Thoracic aorta (tissue), 2 donors: ENCODE measurements around the gene MRPL53. TPM values are rescaled to one million over a fixed set of nuclear protein-coding genes. Genes with fewer than 3 reads are reported as not detected.

ENCODE experiments used
- ATAC-seq: fragments of 150-250 bp; one replicate; pipeline ENCODE4 v1.8.0; 2017; ENCODE audit warnings: low read depth; ENCODE audit not compliant: insufficient number of reproducible peaks, low FRiP score
- DNase-seq: peaks from one replicate; pipeline ENCODE4 v3.0.0-alpha.2; 2020; ENCODE audit warnings: low spot score
- H3K27ac ChIP-seq, 2 donors: fragments of 200-600 bp; sonication (generic); 1 replicate in 1 of 2; 2 replicates in 1 of 2; pipeline ENCODE4 v1.5.1; 2016; ENCODE audit warnings: mild to moderate bottlenecking in 2 of 2, moderate library complexity in 2 of 2
- H3K27me3 ChIP-seq: fragments of 200-600 bp; sonication (generic); replicated peaks from 2 replicates; pipeline ENCODE4 v1.6.0; 2016; ENCODE audit warnings: mild to moderate bottlenecking; ENCODE audit not compliant: insufficient read depth
- H3K36me3 ChIP-seq: fragments of 200-600 bp; sonication (generic); one replicate; pipeline ENCODE4 v1.5.1; 2016
- H3K4me1 ChIP-seq, 2 donors: fragments of 200-600 bp; sonication (generic); 1 replicate in 1 of 2; 2 replicates in 1 of 2; pipeline versions ENCODE4 v1.5.1 to v1.6.0; 2016; ENCODE audit warnings: low read depth in 2 of 2, mild to moderate bottlenecking in 1 of 2; ENCODE audit not compliant: control insufficient read depth in 1 of 2
- H3K4me3 ChIP-seq: fragments of 200-600 bp; sonication (generic); 2 replicates; pipeline ENCODE4 v1.5.1; 2016; ENCODE audit warnings: mild to moderate bottlenecking
- H3K9me3 ChIP-seq: fragments of 200-600 bp; sonication (generic); 2 replicates; pipeline ENCODE4 v1.5.1; 2016
- CTCF ChIP-seq: fragments of 200-600 bp; sonication (generic); IDR thresholded peaks from one replicate; pipeline ENCODE4 v1.5.1; 2019; ENCODE audit warnings: antibody characterized with exemption
- total RNA-seq, 2 donors: library from RNA; depleted of rRNA; stranded (reverse); fragments of >200 nt; gene quantifications; one replicate each; pipeline versions ENCODE4 v1.1.0 to v1.2.3, GENCODE V29; 2016

MRPL53 gene
- total RNA-seq, 2 donors from 2014 or later = 14.6 to 40.8 TPM

- DNase-seq = peak; percentile 95
- Histone ChIP-seq H3K27ac (peak within 1 kb of the TSS; percentile 88 to 94), H3K4me3 (peak within 1 kb of the TSS; percentile 100), H3K36me3 (peaks cover 17% of the 10 kb centered on the region), H3K4me1 (peaks cover 23 to 35% of the 10 kb centered on the region in 2 donors), H3K27me3 (no peaks in the 10 kb centered on the region), H3K9me3 (no peaks in the 10 kb centered on the region)
- TF ChIP-seq CTCF = peak; percentile 78
- peak; percentile 100 for ATAC-seq
Observed at GRCh38 chr2:74482801-74483674, 10.6 kb upstream of the MRPL53 start, which contains the start of the genes CCDC142 and TTC31. Gene CCDC142 (minus strand): TSS chr2:74482998. CDS start chr2:74482837, 161 bp downstream. Gene TTC31 (plus strand): TSS chr2:74483081. CDS start chr2:74483096, 15 bp downstream.

- Histone ChIP-seq H3K27me3 (no peaks in the 10 kb centered on the region), H3K27ac (peak overlapping the region; percentile 88 to 94), H3K9me3 (no peaks in the 10 kb centered on the region), H3K4me3 (peak overlapping the region; percentile 100), H3K4me1 (peaks cover 23 to 35% of the 10 kb centered on the region in 2 donors), H3K36me3 (peaks cover 18% of the 10 kb centered on the region)
- DNase-seq (no peak), ATAC-seq (peak; percentile 26)
- TF ChIP-seq CTCF = no peak
Observed at GRCh38 chr2:74481961-74482800, 9.7 kb upstream of the MRPL53 start.

- H3K36me3 ChIP-seq = peaks cover 13% of the 10 kb centered on the region
- no peak for TF ChIP-seq CTCF
- no peak for DNase-seq
- peaks cover 23 to 35% of the 10 kb centered on the region in 2 donors for H3K4me1 ChIP-seq
- H3K9me3 ChIP-seq = no peaks in the 10 kb centered on the region
- H3K27ac ChIP-seq = peak overlapping the region in 1 of 2 donors; percentile 88
- peak overlapping the region; percentile 100 for H3K4me3 ChIP-seq
- no peak for ATAC-seq
- H3K27me3 ChIP-seq = no peaks in the 10 kb centered on the region
Observed at GRCh38 chr2:74481431-74481830, 9.0 kb upstream of the MRPL53 start.

- no peak for ATAC-seq
- TF ChIP-seq CTCF = no peak
- DNase-seq = no peak
- no peaks in the 10 kb centered on the region for H3K9me3 ChIP-seq
- peaks cover 10% of the 10 kb centered on the region for H3K36me3 ChIP-seq
- H3K27me3 ChIP-seq = no peaks in the 10 kb centered on the region
- no peak overlapping the region for H3K4me3 ChIP-seq
- H3K4me1 ChIP-seq = peaks cover 13 to 16% of the 10 kb centered on the region in 2 donors
- no peak overlapping the region for H3K27ac ChIP-seq
Observed at GRCh38 chr2:74474899-74475298, 2.4 kb upstream of the MRPL53 start.

- Histone ChIP-seq H3K27ac (no peak overlapping the region), H3K36me3 (peaks cover 10% of the 10 kb centered on the region), H3K9me3 (no peaks in the 10 kb centered on the region), H3K4me1 (peaks cover 13 to 16% of the 10 kb centered on the region in 2 donors), H3K27me3 (no peaks in the 10 kb centered on the region), H3K4me3 (no peak overlapping the region)
- no peak for TF ChIP-seq CTCF
- no peak for ATAC-seq
- no peak for DNase-seq
Observed at GRCh38 chr2:74474481-74474880, 2.0 kb upstream of the MRPL53 start.
